GM23338 (cell line): Measurements from ENCODE around the gene SLC51B. TPM values are rescaled to one million over a fixed set of nuclear protein-coding genes. Genes with fewer than 3 reads are reported as not detected.

Source experiments
- ATAC-seq: fragments of 200-7000 bp; cut with Tn5 transposase; 3 replicates; pipeline ENCODE4 v1.9.1; 2020
- DNase-seq: peaks from one replicate; pipeline ENCODE4 v3.0.0-alpha.2; 2015; ENCODE audit warnings: low spot score
- H2AFZ ChIP-seq: fragments of 200-600 bp; sonication (generic); 2 replicates; pipeline ENCODE4 v1.8.0; 2016; ENCODE audit warnings: antibody characterized with exemption, mild to moderate bottlenecking, moderate library complexity
- H3F3A ChIP-seq: fragments of 200-600 bp; sonication (generic); replicated peaks from 2 replicates; pipeline ENCODE4 v1.8.0; 2017; ENCODE audit warnings: antibody characterized with exemption, mixed run types, low read depth
- H3K27ac ChIP-seq: fragments of 200-600 bp; sonication (generic); 2 replicates; pipeline ENCODE4 v1.6.1; 2016; ENCODE audit warnings: low read depth
- H3K27me3 ChIP-seq: fragments of 200-600 bp; sonication (generic); 2 replicates; pipeline ENCODE4 v1.8.0; 2016; ENCODE audit warnings: mild to moderate bottlenecking, mixed run types, moderate library complexity; ENCODE audit not compliant: insufficient read depth
- H3K36me3 ChIP-seq: fragments of 200-600 bp; sonication (generic); 2 replicates; pipeline ENCODE4 v1.8.0; 2016; ENCODE audit warnings: mild to moderate bottlenecking; ENCODE audit not compliant: insufficient read depth
- H3K4me1 ChIP-seq: fragments of 200-600 bp; sonication (generic); 2 replicates; pipeline ENCODE4 v1.8.0; 2016; ENCODE audit warnings: mild to moderate bottlenecking, moderate library complexity; ENCODE audit not compliant: insufficient read depth
- H3K4me2 ChIP-seq: fragments of 200-600 bp; sonication (generic); 2 replicates; pipeline ENCODE4 v1.7.1; 2017; ENCODE audit warnings: mixed run types
- H3K4me3 ChIP-seq: fragments of 200-600 bp; sonication (generic); 2 replicates; pipeline ENCODE4 v1.6.1; 2016; ENCODE audit warnings: mixed run types
- H3K79me2 ChIP-seq: fragments of 200-600 bp; sonication (generic); replicated peaks from 2 replicates; pipeline ENCODE4 v1.8.0; 2017; ENCODE audit warnings: mild to moderate bottlenecking; ENCODE audit not compliant: insufficient read depth
- H3K9me2 ChIP-seq: fragments of 200-600 bp; sonication (generic); 2 replicates; pipeline ENCODE4 v1.8.0; 2017; ENCODE audit not compliant: insufficient read depth
- H4K20me1 ChIP-seq: fragments of 200-600 bp; sonication (generic); replicated peaks from 2 replicates; pipeline ENCODE4 v1.8.0; 2017; ENCODE audit warnings: mild to moderate bottlenecking; ENCODE audit not compliant: insufficient read depth
- H3K27ac Mint-ChIP-seq: 2 replicates; pipeline ENCODE4 v1.8.0; 2020; ENCODE audit warnings: inconsistent platforms, mild to moderate bottlenecking, moderate library complexity, mixed read lengths
- H3K27me3 Mint-ChIP-seq: 3 replicates; pipeline ENCODE4 v1.8.0; 2022; ENCODE audit warnings: low read depth, mild to moderate bottlenecking, moderate library complexity, mixed read lengths, inconsistent platforms; ENCODE audit not compliant: insufficient read depth, poor library complexity
- H3K36me3 Mint-ChIP-seq: 3 replicates; pipeline ENCODE4 v1.8.0; 2021; ENCODE audit warnings: low read depth, mild to moderate bottlenecking, inconsistent platforms, moderate library complexity, mixed read lengths
- H3K4me1 Mint-ChIP-seq: 3 replicates; pipeline ENCODE4 v1.8.0; 2020; ENCODE audit warnings: mild to moderate bottlenecking, inconsistent platforms, mixed read lengths
- H3K4me3 Mint-ChIP-seq: 3 replicates; pipeline ENCODE4 v1.8.0; 2021; ENCODE audit warnings: moderate library complexity, mild to moderate bottlenecking, inconsistent platforms, mixed read lengths
- H3K9me3 Mint-ChIP-seq: 3 replicates; pipeline ENCODE4 v1.8.0; 2020; ENCODE audit warnings: moderate library complexity, mild to moderate bottlenecking, inconsistent platforms, mixed read lengths
- CREB1 ChIP-seq: fragments of 250-450 bp; sonication (Bioruptor Pico); IDR thresholded peaks from 2 replicates; pipeline ENCODE4 v1.5.0; 2020; ENCODE audit warnings: low read depth, mild to moderate bottlenecking, moderate library complexity
- EZH2phosphoT487 ChIP-seq: fragments of 200-600 bp; sonication (generic); IDR thresholded peaks from one replicate; pipeline ENCODE4 v1.8.1; 2018; ENCODE audit warnings: antibody characterized with exemption; ENCODE audit not compliant: unreplicated experiment
- JUNB ChIP-seq: IDR thresholded peaks from one replicate; pipeline ENCODE4 v1.6.1; 2016; ENCODE audit warnings: antibody characterized with exemption; ENCODE audit not compliant: unreplicated experiment
- NANOG ChIP-seq: IDR thresholded peaks from 2 replicates; pipeline ENCODE4 v1.6.1; 2016; ENCODE audit warnings: antibody characterized with exemption, borderline replicate concordance
- REST ChIP-seq: IDR thresholded peaks from one replicate; pipeline ENCODE4 v1.6.1; 2018; ENCODE audit warnings: antibody characterized with exemption; ENCODE audit not compliant: unreplicated experiment
- ZNF114 ChIP-seq: fragments of 250-450 bp; sonication (Bioruptor Pico); IDR thresholded peaks from 2 replicates; pipeline ENCODE4 v1.5.0; 2020; ENCODE audit warnings: mild to moderate bottlenecking, moderate library complexity
- ZNF331 ChIP-seq: fragments of 250-450 bp; sonication (Bioruptor Pico); IDR thresholded peaks from 2 replicates; pipeline ENCODE4 v1.5.0; 2020; ENCODE audit warnings: low read depth, mild to moderate bottlenecking, moderate library complexity
- polyA plus RNA-seq: library from polyadenylated mRNA; unstranded; fragments of >200 nt; fragmentation: Nextera tagmentation; extraction: Ambion mirVana; gene quantifications from 2 replicates; pipeline ENCODE4 v1.2.1, GENCODE V29; 2016
- total RNA-seq: library from RNA; depleted of rRNA; stranded (reverse); fragments of >200 nt; shearing (Covaris generic); gene quantifications from 2 replicates; pipeline ENCODE4 v1.2.3, GENCODE V29; 2014
- TF ChIP-seq, protein P1 (sequence below): IDR thresholded peaks from 2 replicates; pipeline ENCODE4 v1.6.1; 2016; ENCODE audit warnings: antibody characterized with exemption
- TF ChIP-seq, protein P2 (sequence below), 2 experiments: fragments of 200-600 bp in 1 of 2; sonication (generic) in 1 of 2; conservative IDR thresholded peaks; 2 replicates each; pipeline versions ENCODE4 v1.5.1 to v1.6.1; 2016 to 2017; ENCODE audit warnings: antibody characterized with exemption in 2 of 2, low read depth in 2 of 2, mild to moderate bottlenecking in 2 of 2, moderate library complexity in 1 of 2
- TF ChIP-seq, protein P3 (sequence below): fragments of 250-450 bp; sonication (Bioruptor Pico); IDR thresholded peaks from 2 replicates; pipeline ENCODE4 v1.5.0; 2020; ENCODE audit warnings: mild to moderate bottlenecking, moderate library complexity

The SLC51B gene
- total and polyA plus RNA-seq, 2 experiments from 2014 or later = not detected

DNA sequence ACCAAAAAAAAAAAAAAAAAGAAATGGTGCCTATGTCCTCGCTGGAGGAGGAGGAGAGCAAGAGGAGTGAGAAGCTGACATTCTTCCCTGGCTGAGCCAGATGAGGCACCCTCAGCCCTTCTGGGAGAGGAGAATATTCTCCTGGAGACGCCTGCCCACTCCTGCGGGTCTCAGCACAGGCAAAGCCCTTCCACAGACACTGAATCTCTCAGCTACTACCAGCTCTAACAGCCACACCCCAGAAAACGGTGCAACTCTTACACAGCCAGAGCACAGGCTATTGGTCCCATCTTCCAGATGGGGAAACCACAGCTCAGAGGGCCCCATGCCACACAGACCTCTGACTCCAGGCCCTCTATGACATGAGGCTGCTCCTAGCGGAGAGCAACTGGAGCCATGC lies 16.9 kb downstream of the SLC51B start (continued):
- TF ChIP-seq REST (no peak), NANOG (no peak), EZH2phosphoT487 (no peak), JUNB (no peak)
- TF ChIP-seq, protein P1, sequence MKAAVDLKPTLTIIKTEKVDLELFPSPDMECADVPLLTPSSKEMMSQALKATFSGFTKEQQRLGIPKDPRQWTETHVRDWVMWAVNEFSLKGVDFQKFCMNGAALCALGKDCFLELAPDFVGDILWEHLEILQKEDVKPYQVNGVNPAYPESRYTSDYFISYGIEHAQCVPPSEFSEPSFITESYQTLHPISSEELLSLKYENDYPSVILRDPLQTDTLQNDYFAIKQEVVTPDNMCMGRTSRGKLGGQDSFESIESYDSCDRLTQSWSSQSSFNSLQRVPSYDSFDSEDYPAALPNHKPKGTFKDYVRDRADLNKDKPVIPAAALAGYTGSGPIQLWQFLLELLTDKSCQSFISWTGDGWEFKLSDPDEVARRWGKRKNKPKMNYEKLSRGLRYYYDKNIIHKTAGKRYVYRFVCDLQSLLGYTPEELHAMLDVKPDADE = no peak

GRCh38 chr15:65062726-65063125 lies 17.5 kb downstream of the SLC51B start:
- no peak overlapping the region for H2AFZ ChIP-seq
- no peak overlapping the region for H3K4me2 ChIP-seq
- H4K20me1 ChIP-seq = 0 out of 2 replicates have a peak, but pooled peaks cover 3% of the 10 kb centered on the region
- DNase-seq (no peak), ATAC-seq (no peak)
- H3K36me3 ChIP-seq = no peaks in the 10 kb centered on the region
- H3K79me2 ChIP-seq = no peaks in the 10 kb centered on the region
- H3K4me3 Mint-ChIP-seq = no peak overlapping the region
- H3K9me2 ChIP-seq = no peaks in the 10 kb centered on the region
- H3K4me3 ChIP-seq = no peak overlapping the region
- no peaks in the 10 kb centered on the region for H3K9me3 Mint-ChIP-seq
- H3K4me1 ChIP-seq = peaks cover 20% of the 10 kb centered on the region
- H3K27ac Mint-ChIP-seq = no peak overlapping the region
- peaks cover 11% of the 10 kb centered on the region for H3K27me3 Mint-ChIP-seq
- H3K36me3 Mint-ChIP-seq = no peaks in the 10 kb centered on the region
- H3K4me1 Mint-ChIP-seq = peaks cover 15% of the 10 kb centered on the region
- H3K27ac ChIP-seq = no peak overlapping the region
- H3F3A ChIP-seq = no peaks in the 10 kb centered on the region
- H3K27me3 ChIP-seq = peaks cover 11% of the 10 kb centered on the region
- TF ChIP-seq ZNF331 = no peak
- TF ChIP-seq, protein P2, sequence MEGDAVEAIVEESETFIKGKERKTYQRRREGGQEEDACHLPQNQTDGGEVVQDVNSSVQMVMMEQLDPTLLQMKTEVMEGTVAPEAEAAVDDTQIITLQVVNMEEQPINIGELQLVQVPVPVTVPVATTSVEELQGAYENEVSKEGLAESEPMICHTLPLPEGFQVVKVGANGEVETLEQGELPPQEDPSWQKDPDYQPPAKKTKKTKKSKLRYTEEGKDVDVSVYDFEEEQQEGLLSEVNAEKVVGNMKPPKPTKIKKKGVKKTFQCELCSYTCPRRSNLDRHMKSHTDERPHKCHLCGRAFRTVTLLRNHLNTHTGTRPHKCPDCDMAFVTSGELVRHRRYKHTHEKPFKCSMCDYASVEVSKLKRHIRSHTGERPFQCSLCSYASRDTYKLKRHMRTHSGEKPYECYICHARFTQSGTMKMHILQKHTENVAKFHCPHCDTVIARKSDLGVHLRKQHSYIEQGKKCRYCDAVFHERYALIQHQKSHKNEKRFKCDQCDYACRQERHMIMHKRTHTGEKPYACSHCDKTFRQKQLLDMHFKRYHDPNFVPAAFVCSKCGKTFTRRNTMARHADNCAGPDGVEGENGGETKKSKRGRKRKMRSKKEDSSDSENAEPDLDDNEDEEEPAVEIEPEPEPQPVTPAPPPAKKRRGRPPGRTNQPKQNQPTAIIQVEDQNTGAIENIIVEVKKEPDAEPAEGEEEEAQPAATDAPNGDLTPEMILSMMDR (conservative IDR thresholded peaks at IDR 0.05; ENCODE audit: low read depth in 2 of 2) = no peak
- TF ChIP-seq CREB1 = no peak
- TF ChIP-seq, protein P3, sequence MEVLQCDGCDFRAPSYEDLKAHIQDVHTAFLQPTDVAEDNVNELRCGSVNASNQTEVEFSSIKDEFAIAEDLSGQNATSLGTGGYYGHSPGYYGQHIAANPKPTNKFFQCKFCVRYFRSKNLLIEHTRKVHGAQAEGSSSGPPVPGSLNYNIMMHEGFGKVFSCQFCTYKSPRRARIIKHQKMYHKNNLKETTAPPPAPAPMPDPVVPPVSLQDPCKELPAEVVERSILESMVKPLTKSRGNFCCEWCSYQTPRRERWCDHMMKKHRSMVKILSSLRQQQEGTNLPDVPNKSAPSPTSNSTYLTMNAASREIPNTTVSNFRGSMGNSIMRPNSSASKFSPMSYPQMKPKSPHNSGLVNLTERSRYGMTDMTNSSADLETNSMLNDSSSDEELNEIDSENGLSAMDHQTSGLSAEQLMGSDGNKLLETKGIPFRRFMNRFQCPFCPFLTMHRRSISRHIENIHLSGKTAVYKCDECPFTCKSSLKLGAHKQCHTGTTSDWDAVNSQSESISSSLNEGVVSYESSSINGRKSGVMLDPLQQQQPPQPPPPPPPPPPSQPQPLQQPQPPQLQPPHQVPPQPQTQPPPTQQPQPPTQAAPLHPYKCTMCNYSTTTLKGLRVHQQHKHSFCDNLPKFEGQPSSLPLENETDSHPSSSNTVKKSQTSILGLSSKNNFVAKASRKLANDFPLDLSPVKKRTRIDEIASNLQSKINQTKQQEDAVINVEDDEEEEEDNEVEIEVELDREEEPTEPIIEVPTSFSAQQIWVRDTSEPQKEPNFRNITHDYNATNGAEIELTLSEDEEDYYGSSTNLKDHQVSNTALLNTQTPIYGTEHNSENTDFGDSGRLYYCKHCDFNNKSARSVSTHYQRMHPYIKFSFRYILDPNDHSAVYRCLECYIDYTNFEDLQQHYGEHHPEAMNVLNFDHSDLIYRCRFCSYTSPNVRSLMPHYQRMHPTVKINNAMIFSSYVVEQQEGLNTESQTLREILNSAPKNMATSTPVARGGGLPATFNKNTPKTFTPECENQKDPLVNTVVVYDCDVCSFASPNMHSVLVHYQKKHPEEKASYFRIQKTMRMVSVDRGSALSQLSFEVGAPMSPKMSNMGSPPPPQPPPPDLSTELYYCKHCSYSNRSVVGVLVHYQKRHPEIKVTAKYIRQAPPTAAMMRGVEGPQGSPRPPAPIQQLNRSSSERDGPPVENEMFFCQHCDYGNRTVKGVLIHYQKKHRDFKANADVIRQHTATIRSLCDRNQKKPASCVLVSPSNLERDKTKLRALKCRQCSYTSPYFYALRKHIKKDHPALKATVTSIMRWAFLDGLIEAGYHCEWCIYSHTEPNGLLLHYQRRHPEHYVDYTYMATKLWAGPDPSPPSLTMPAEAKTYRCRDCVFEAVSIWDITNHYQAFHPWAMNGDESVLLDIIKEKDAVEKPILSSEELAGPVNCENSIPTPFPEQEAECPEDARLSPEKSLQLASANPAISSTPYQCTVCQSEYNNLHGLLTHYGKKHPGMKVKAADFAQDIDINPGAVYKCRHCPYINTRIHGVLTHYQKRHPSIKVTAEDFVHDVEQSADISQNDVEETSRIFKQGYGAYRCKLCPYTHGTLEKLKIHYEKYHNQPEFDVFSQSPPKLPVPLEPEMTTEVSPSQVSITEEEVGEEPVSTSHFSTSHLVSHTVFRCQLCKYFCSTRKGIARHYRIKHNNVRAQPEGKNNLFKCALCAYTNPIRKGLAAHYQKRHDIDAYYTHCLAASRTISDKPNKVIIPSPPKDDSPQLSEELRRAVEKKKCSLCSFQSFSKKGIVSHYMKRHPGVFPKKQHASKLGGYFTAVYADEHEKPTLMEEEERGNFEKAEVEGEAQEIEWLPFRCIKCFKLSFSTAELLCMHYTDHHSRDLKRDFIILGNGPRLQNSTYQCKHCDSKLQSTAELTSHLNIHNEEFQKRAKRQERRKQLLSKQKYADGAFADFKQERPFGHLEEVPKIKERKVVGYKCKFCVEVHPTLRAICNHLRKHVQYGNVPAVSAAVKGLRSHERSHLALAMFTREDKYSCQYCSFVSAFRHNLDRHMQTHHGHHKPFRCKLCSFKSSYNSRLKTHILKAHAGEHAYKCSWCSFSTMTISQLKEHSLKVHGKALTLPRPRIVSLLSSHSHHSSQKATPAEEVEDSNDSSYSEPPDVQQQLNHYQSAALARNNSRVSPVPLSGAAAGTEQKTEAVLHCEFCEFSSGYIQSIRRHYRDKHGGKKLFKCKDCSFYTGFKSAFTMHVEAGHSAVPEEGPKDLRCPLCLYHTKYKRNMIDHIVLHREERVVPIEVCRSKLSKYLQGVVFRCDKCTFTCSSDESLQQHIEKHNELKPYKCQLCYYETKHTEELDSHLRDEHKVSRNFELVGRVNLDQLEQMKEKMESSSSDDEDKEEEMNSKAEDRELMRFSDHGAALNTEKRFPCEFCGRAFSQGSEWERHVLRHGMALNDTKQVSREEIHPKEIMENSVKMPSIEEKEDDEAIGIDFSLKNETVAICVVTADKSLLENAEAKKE (CRISPR knock-in tag) = no peak
- no peak for TF ChIP-seq ZNF114 (CRISPR knock-in tag)
- no peak for TF ChIP-seq JUNB
